SK-N-SH (cell line): ENCODE results near the gene IL3. TPM values are rescaled to one million over a fixed set of nuclear protein-coding genes. Genes with fewer than 3 reads are reported as not detected.

Source experiments
- CTCF ChIA-PET: fragments of 300-600, 350-600 bp; formaldehyde crosslinking; extraction: SDS; loops from one replicate; lab custom pipeline; 2021; lab: Yijun Ruan, JAX
- POLR2A ChIA-PET: fragments of 350-600 bp; sonication (Branson Sonifier 250); formaldehyde crosslinking; extraction: SDS; loops from one replicate; lab custom pipeline; 2020; ENCODE audit warnings: antibody characterized with exemption, inconsistent platforms; lab: Yijun Ruan, JAX
- DNase-seq: peaks from one replicate; pipeline ENCODE4 v3.0.0; 2012
- H2AFZ ChIP-seq: fragments of 200-600 bp; sonication (generic); 2 replicates; pipeline ENCODE4 v1.8.1; 2016; ENCODE audit warnings: antibody characterized with exemption, mild to moderate bottlenecking, low read depth
- H3F3A ChIP-seq: fragments of 200-600 bp; sonication (generic); replicated peaks from 2 replicates; pipeline ENCODE3; 2016; ENCODE audit warnings: antibody characterized with exemption, mild to moderate bottlenecking; ENCODE audit not compliant: insufficient read depth
- H3K27ac ChIP-seq, 2 experiments: fragments of 200-500 bp in 1 of 2; fragments of 200-600 bp in 1 of 2; sonication (Bioruptor generic) in 1 of 2; sonication (generic), shearing (Covaris generic) in 1 of 2; 2 replicates each; pipeline versions ENCODE4 v1.5.1 to v1.6.1; 2014 to 2016; ENCODE audit warnings: low read depth in 2 of 2, inconsistent platforms in 1 of 2, low read length in 1 of 2, mild to moderate bottlenecking in 1 of 2, mixed read lengths in 1 of 2
- H3K27me3 ChIP-seq: fragments of 200-600 bp; sonication (generic), shearing (Covaris generic); 2 replicates; pipeline ENCODE4 v1.6.1; 2016; ENCODE audit warnings: mixed run types; ENCODE audit not compliant: insufficient read depth
- H3K36me3 ChIP-seq, 2 experiments: fragments of 200-500 bp in 1 of 2; fragments of 200-600 bp in 1 of 2; sonication (Bioruptor generic) in 1 of 2; sonication (generic) in 1 of 2; replicated peaks in 1 of 2; 2 replicates each; pipeline versions ENCODE3 to v1.5.1; 2014 to 2016; ENCODE audit warnings: low read length in 1 of 2, mild to moderate bottlenecking in 1 of 2; ENCODE audit not compliant: insufficient read depth in 2 of 2, control insufficient read depth in 1 of 2
- H3K4me1 ChIP-seq, 2 experiments: fragments of 200-500 bp in 1 of 2; fragments of 200-600 bp in 1 of 2; sonication (Bioruptor generic) in 1 of 2; sonication (generic), shearing (Covaris generic) in 1 of 2; 2 replicates each; pipeline versions ENCODE4 v1.5.1 to v1.6.1; 2014 to 2016; ENCODE audit warnings: low read depth in 1 of 2, low read length in 1 of 2, mixed run types in 1 of 2; ENCODE audit not compliant: insufficient read depth in 2 of 2, control insufficient read depth in 1 of 2
- H3K4me2 ChIP-seq: fragments of 200-600 bp; sonication (generic), shearing (Covaris generic); 2 replicates; pipeline ENCODE4 v1.6.1; 2017; ENCODE audit warnings: mixed run types
- H3K4me3 ChIP-seq, 2 experiments: fragments of 200-500 bp in 1 of 2; fragments of 200-600 bp in 1 of 2; sonication (Bioruptor generic) in 1 of 2; sonication (generic), shearing (Covaris generic) in 1 of 2; 2 replicates each; pipeline versions ENCODE4 v1.5.1 to v1.8.1; 2014 to 2016; ENCODE audit warnings: low read depth in 2 of 2, inconsistent platforms in 1 of 2, low read length in 1 of 2, mild to moderate bottlenecking in 1 of 2, mixed read lengths in 1 of 2, moderate library complexity in 1 of 2
- H3K79me2 ChIP-seq: fragments of 200-600 bp; sonication (generic); 2 replicates; pipeline ENCODE4 v1.8.1; 2017; ENCODE audit warnings: mild to moderate bottlenecking; ENCODE audit not compliant: insufficient read depth
- H3K9ac ChIP-seq: fragments of 200-600 bp; sonication (generic); 2 replicates; pipeline ENCODE4 v1.6.1; 2017; ENCODE audit warnings: mixed run types
- H3K9me2 ChIP-seq: fragments of 200-600 bp; sonication (generic); 2 replicates; pipeline ENCODE4 v1.6.1; 2017; ENCODE audit warnings: mixed run types
- H3K9me3 ChIP-seq: fragments of 200-600 bp; sonication (generic); 2 replicates; pipeline ENCODE4 v1.6.1; 2017; ENCODE audit warnings: mixed run types, mild to moderate bottlenecking, moderate library complexity
- H4K20me1 ChIP-seq: fragments of 200-600 bp; sonication (generic); 2 replicates; pipeline ENCODE4 v1.6.1; 2017; ENCODE audit warnings: mild to moderate bottlenecking, mixed run types; ENCODE audit not compliant: insufficient read depth
- CHD2 ChIP-seq: fragments of 150-350 bp; IDR thresholded peaks from 2 replicates; pipeline ENCODE4 v1.6.1; 2018; ENCODE audit warnings: low read length; ENCODE audit not compliant: partially characterized antibody
- ELF1 ChIP-seq: IDR thresholded peaks from 2 replicates; pipeline ENCODE4 v1.4.0; 2012
- EP300 ChIP-seq, 2 experiments: IDR thresholded peaks; 2 replicates each; pipeline versions ENCODE4 v1.4.0 to v1.6.1; 2012; ENCODE audit warnings: borderline replicate concordance in 1 of 2, low read depth in 1 of 2, low read length in 1 of 2
- EZH2phosphoT487 ChIP-seq: fragments of 200-600 bp; sonication (generic); IDR thresholded peaks from 2 replicates; pipeline ENCODE4 v1.6.1; 2017; ENCODE audit warnings: low read depth, mixed run types, mild to moderate bottlenecking, antibody characterized with exemption, moderate library complexity, borderline replicate concordance
- FOSL2 ChIP-seq: IDR thresholded peaks from 2 replicates; pipeline ENCODE4 v1.4.0; 2012; ENCODE audit warnings: low read depth, mild to moderate bottlenecking, moderate library complexity, borderline replicate concordance
- GABPA ChIP-seq: IDR thresholded peaks from 2 replicates; pipeline ENCODE4 v1.4.0; 2012; ENCODE audit warnings: low read depth, mild to moderate bottlenecking
- GATA2 ChIP-seq: sonication (generic); formaldehyde crosslinking; IDR thresholded peaks from 2 replicates; pipeline ENCODE4 v1.5.0; 2020; ENCODE audit warnings: mild to moderate bottlenecking, missing genetic modification reagents
- NRF1 ChIP-seq: IDR thresholded peaks from 2 replicates; pipeline ENCODE4 v1.6.1; 2012; ENCODE audit warnings: low read depth, mild to moderate bottlenecking, low read length
- RAD21 ChIP-seq: IDR thresholded peaks from 2 replicates; pipeline ENCODE4 v1.6.1; 2012; ENCODE audit warnings: mild to moderate bottlenecking, low read length
- RCOR1 ChIP-seq: fragments of 150-350 bp; IDR thresholded peaks from 2 replicates; pipeline ENCODE4 v1.6.1; 2017; ENCODE audit warnings: antibody characterized with exemption, low read length
- SMC3 ChIP-seq: IDR thresholded peaks from 2 replicates; pipeline ENCODE4 v1.6.1; 2012; ENCODE audit warnings: low read depth, low read length, improper control_type of control experiment
- TAF1 ChIP-seq: IDR thresholded peaks from 2 replicates; pipeline ENCODE4 v1.6.1; 2012; ENCODE audit warnings: low read depth, mild to moderate bottlenecking, low read length, moderate library complexity, borderline replicate concordance
- WGBS: methylation state at CpG from one replicate; pipeline ENCODE4 v1.1.6; 2017; ENCODE audit warnings: low lambda C conversion rate; 5-methylcytosine and 5-hydroxymethylcytosine counted together
- polyA plus RNA-seq, 3 experiments: library from polyadenylated mRNA; depleted of rRNA; stranded (reverse); fragments of >200 nt; gene quantifications; 2 replicates each; pipeline ENCODE4 v1.2.3, GENCODE V29; 2012
- TF ChIP-seq, protein P1 (sequence below): IDR thresholded peaks from 2 replicates; pipeline ENCODE4; 2012
- TF ChIP-seq, protein P2 (sequence below): fragments of 150-350 bp; IDR thresholded peaks from 2 replicates; pipeline ENCODE4 v1.6.1; 2017; ENCODE audit warnings: antibody characterized with exemption, low read length, low read depth, borderline replicate concordance
- TF ChIP-seq, protein P3 (sequence below): IDR thresholded peaks from 2 replicates; pipeline ENCODE4 v1.4.0; 2012; ENCODE audit warnings: low read depth, borderline replicate concordance
- TF ChIP-seq, protein P4 (sequence below): IDR thresholded peaks from 2 replicates; pipeline ENCODE4 v1.6.1; 2012; ENCODE audit warnings: mild to moderate bottlenecking, low read depth, low read length, moderate library complexity
- TF ChIP-seq, protein P5 (sequence below): fragments of 150-350 bp; IDR thresholded peaks from 2 replicates; pipeline ENCODE4 v1.6.1; 2016; ENCODE audit warnings: mild to moderate bottlenecking, low read depth, low read length

The IL3 gene
- polyA plus RNA-seq, 1 of the 3 experiments (the other 2 are of a cell fraction): not detected

DNA sequence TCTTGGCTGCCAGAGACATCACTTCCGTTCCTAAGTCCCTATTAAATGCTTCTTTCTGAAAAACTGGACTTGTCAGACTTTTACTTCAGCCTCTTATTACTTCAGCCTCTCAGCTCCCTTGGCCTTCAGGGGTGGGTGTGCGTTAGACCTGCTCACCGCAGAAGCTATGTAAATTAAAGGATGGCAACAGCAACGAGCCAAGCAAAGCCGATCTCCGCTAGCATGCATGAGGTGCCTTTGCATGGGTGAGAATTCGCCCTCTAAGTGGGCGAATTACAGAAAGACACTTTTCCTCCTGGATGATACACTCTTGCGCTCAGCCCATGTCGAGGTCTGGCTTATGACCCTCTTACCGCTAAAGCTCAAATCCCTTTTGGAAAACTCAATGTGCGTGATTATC lies 10.9 kb upstream of the IL3 start:
- Histone ChIP-seq H3K27me3 (no peaks in the 10 kb centered on the region; the same call in 1 of the 2 replicates), H3K27ac (no peak overlapping the region), H2AFZ (no peak overlapping the region), H3K9me3 (no peaks in the 10 kb centered on the region), H3K9me2 (no peaks in the 10 kb centered on the region), H3K4me1 (no peaks in the 10 kb centered on the region), H3K36me3 (no peaks in the 10 kb centered on the region), H3F3A (no peaks in the 10 kb centered on the region), H4K20me1 (no peaks in the 10 kb centered on the region), H3K4me3 (no peak overlapping the region), H3K9ac (no peak overlapping the region), H3K4me2 (no peak overlapping the region), H3K79me2 (no peaks in the 10 kb centered on the region)
- ChIA-PET CTCF (interaction anchor here (1.9 kb wide), 1 partner anchor 14 kb away, joined by 7 read pairs; no protein-coding TSS in a partner anchor), POLR2A (no interaction called here)
- no peak for DNase-seq
- 78% methylated on average over 12 of the region's 12 CpGs for WGBS
- TF ChIP-seq, protein P1, sequence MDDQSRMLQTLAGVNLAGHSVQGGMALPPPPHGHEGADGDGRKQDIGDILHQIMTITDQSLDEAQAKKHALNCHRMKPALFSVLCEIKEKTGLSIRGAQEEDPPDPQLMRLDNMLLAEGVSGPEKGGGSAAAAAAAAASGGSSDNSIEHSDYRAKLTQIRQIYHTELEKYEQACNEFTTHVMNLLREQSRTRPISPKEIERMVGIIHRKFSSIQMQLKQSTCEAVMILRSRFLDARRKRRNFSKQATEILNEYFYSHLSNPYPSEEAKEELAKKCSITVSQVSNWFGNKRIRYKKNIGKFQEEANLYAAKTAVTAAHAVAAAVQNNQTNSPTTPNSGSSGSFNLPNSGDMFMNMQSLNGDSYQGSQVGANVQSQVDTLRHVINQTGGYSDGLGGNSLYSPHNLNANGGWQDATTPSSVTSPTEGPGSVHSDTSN: no peak
- TF ChIP-seq, protein P2, sequence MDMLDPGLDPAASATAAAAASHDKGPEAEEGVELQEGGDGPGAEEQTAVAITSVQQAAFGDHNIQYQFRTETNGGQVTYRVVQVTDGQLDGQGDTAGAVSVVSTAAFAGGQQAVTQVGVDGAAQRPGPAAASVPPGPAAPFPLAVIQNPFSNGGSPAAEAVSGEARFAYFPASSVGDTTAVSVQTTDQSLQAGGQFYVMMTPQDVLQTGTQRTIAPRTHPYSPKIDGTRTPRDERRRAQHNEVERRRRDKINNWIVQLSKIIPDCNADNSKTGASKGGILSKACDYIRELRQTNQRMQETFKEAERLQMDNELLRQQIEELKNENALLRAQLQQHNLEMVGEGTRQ: no peak
- TF ChIP-seq RCOR1 (no peak), GATA2 (CRISPR knock-in tag) (no peak), FOSL2 (no peak)
- TF ChIP-seq, protein P3, sequence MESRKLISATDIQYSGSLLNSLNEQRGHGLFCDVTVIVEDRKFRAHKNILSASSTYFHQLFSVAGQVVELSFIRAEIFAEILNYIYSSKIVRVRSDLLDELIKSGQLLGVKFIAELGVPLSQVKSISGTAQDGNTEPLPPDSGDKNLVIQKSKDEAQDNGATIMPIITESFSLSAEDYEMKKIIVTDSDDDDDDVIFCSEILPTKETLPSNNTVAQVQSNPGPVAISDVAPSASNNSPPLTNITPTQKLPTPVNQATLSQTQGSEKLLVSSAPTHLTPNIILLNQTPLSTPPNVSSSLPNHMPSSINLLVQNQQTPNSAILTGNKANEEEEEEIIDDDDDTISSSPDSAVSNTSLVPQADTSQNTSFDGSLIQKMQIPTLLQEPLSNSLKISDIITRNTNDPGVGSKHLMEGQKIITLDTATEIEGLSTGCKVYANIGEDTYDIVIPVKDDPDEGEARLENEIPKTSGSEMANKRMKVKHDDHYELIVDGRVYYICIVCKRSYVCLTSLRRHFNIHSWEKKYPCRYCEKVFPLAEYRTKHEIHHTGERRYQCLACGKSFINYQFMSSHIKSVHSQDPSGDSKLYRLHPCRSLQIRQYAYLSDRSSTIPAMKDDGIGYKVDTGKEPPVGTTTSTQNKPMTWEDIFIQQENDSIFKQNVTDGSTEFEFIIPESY: no peak

DNA sequence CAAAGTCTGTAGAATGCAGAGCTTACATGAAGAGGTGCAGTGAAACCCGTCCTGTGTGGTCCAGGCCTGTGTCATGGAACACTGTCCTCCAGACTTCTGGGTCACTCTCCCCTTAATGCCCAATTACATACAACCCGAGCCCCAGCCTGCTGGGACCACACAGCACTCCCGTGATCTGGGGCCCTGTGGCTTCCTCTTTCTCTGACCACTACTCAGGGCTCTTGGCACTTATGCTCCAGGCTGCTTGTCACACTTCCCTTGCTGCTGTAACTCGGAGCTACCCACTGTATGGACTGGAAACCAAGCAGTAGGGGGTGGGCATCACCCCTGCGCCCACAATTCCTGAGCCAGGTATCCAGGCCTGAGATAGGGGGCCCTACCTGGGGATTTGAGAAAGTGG lies 10.3 kb upstream of the IL3 start:
- Histone ChIP-seq H3F3A (no peaks in the 10 kb centered on the region), H3K36me3 (no peaks in the 10 kb centered on the region), H3K4me2 (no peak overlapping the region), H3K27ac (no peak overlapping the region), H2AFZ (no peak overlapping the region), H3K27me3 (no peaks in the 10 kb centered on the region; the same call in 1 of the 2 replicates), H4K20me1 (no peaks in the 10 kb centered on the region), H3K4me3 (no peak overlapping the region), H3K9me3 (no peaks in the 10 kb centered on the region), H3K4me1 (no peaks in the 10 kb centered on the region), H3K9me2 (no peaks in the 10 kb centered on the region), H3K79me2 (no peaks in the 10 kb centered on the region), H3K9ac (no peak overlapping the region)
- TF ChIP-seq FOSL2 (no peak), RCOR1 (no peak), EZH2phosphoT487 (no peak), NRF1 (no peak), RAD21 (no peak), EP300 (IDR thresholded peaks at IDR 0.05; ENCODE audit: borderline replicate concordance in 1 of 2, low read depth in 1 of 2, low read length in 1 of 2) (no peak), GATA2 (CRISPR knock-in tag) (no peak), TAF1 (no peak), SMC3 (no peak), CHD2 (no peak), ELF1 (no peak), GABPA (no peak)
- TF ChIP-seq, protein P4, sequence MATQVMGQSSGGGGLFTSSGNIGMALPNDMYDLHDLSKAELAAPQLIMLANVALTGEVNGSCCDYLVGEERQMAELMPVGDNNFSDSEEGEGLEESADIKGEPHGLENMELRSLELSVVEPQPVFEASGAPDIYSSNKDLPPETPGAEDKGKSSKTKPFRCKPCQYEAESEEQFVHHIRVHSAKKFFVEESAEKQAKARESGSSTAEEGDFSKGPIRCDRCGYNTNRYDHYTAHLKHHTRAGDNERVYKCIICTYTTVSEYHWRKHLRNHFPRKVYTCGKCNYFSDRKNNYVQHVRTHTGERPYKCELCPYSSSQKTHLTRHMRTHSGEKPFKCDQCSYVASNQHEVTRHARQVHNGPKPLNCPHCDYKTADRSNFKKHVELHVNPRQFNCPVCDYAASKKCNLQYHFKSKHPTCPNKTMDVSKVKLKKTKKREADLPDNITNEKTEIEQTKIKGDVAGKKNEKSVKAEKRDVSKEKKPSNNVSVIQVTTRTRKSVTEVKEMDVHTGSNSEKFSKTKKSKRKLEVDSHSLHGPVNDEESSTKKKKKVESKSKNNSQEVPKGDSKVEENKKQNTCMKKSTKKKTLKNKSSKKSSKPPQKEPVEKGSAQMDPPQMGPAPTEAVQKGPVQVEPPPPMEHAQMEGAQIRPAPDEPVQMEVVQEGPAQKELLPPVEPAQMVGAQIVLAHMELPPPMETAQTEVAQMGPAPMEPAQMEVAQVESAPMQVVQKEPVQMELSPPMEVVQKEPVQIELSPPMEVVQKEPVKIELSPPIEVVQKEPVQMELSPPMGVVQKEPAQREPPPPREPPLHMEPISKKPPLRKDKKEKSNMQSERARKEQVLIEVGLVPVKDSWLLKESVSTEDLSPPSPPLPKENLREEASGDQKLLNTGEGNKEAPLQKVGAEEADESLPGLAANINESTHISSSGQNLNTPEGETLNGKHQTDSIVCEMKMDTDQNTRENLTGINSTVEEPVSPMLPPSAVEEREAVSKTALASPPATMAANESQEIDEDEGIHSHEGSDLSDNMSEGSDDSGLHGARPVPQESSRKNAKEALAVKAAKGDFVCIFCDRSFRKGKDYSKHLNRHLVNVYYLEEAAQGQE: no peak
- TF ChIP-seq, protein P5, sequence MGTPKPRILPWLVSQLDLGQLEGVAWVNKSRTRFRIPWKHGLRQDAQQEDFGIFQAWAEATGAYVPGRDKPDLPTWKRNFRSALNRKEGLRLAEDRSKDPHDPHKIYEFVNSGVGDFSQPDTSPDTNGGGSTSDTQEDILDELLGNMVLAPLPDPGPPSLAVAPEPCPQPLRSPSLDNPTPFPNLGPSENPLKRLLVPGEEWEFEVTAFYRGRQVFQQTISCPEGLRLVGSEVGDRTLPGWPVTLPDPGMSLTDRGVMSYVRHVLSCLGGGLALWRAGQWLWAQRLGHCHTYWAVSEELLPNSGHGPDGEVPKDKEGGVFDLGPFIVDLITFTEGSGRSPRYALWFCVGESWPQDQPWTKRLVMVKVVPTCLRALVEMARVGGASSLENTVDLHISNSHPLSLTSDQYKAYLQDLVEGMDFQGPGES: no peak
- DNase-seq: no peak
- WGBS: 37% methylated on average over 4 of the region's 5 CpGs
- POLR2A ChIA-PET: no interaction called here
- CTCF ChIA-PET: interaction anchor here (1.9 kb wide), 1 partner anchor 13 kb away, joined by 7 read pairs; no protein-coding TSS in a partner anchor
